HepG2 (cell line): ENCODE measurements around the gene LAMTOR1. TPM values are rescaled to one million over a fixed set of nuclear protein-coding genes. Genes with fewer than 3 reads are reported as not detected.

Experiments
- ATF1 ChIP-seq: IDR thresholded peaks from 2 replicates; pipeline ENCODE4 v1.6.1; 2016; ENCODE audit warnings: mild to moderate bottlenecking, control low read depth
- CCAR2 ChIP-seq: fragments of 200-400 bp; formaldehyde crosslinking; optimal IDR thresholded peaks from 2 replicates; pipeline ENCODE3; 2018; ENCODE audit warnings: low read depth, mild to moderate bottlenecking, low read length, moderate library complexity
- DBP ChIP-seq: sonication (generic); formaldehyde crosslinking; IDR thresholded peaks from 2 replicates; pipeline ENCODE4 v1.4.0; 2020; ENCODE audit warnings: missing genetic modification reagents; ENCODE audit errors: not compliant biosample characterization
- FOSL2 ChIP-seq: sonication (generic); formaldehyde crosslinking; IDR thresholded peaks from 2 replicates; pipeline ENCODE4 v1.4.0; 2020; ENCODE audit warnings: missing genetic modification reagents
- GMEB1 ChIP-seq: sonication (generic); formaldehyde crosslinking; IDR thresholded peaks from 2 replicates; pipeline ENCODE4 v1.5.1; 2020; ENCODE audit warnings: missing genetic modification reagents, mild to moderate bottlenecking, borderline replicate concordance
- THAP11 ChIP-seq: IDR thresholded peaks from 2 replicates; pipeline ENCODE4 v1.6.1; 2016; ENCODE audit warnings: missing biosample characterization, missing genetic modification reagents
- ZFP36L1 ChIP-seq: sonication (generic); formaldehyde crosslinking; IDR thresholded peaks from 2 replicates; pipeline ENCODE4 v1.8.0; 2022; ENCODE audit warnings: mild to moderate bottlenecking, missing genetic modification reagents, moderate library complexity
- ZFYVE20 ChIP-seq: sonication (generic); formaldehyde crosslinking; IDR thresholded peaks from 2 replicates; pipeline ENCODE4 v1.8.0; 2023; ENCODE audit warnings: low read depth, mild to moderate bottlenecking, moderate library complexity, missing genetic modification reagents, borderline replicate concordance
- ZNF260 ChIP-seq: sonication (generic); formaldehyde crosslinking; IDR thresholded peaks from 2 replicates; pipeline ENCODE4 v1.4.0; 2020; ENCODE audit warnings: missing genetic modification reagents, low read depth, mild to moderate bottlenecking, borderline replicate concordance
- ZNF343 ChIP-seq: sonication (generic); formaldehyde crosslinking; IDR thresholded peaks from 2 replicates; pipeline ENCODE4 v1.4.0; 2020; ENCODE audit warnings: mild to moderate bottlenecking, missing genetic modification reagents
- ZNF768 ChIP-seq: sonication (generic); formaldehyde crosslinking; IDR thresholded peaks from 2 replicates; pipeline ENCODE4 v1.4.0; 2020; ENCODE audit warnings: missing genetic modification reagents
- ZNF816 ChIP-seq: sonication (generic); formaldehyde crosslinking; IDR thresholded peaks from 2 replicates; pipeline ENCODE4 v1.8.0; 2022; ENCODE audit warnings: missing genetic modification reagents, mild to moderate bottlenecking, borderline replicate concordance
- polyA plus RNA-seq, 8 experiments: library from polyadenylated mRNA; depleted of rRNA in 3 of 8; stranded (reverse) in 7 of 8; unstranded in 1 of 8; fragments of >200 nt; fragmentation: Illumina TruSeq in 4 of 8; extraction: Trizol in 4 of 8; gene quantifications; 2 replicates each; pipeline versions ENCODE4 v1.2.1 to v1.2.3, GENCODE V29; 2011 to 2016; ENCODE audit warnings: low read depth in 4 of 8, missing spikeins in 1 of 8, mixed read lengths in 1 of 8; ENCODE audit not compliant: insufficient read depth in 1 of 8
- total RNA-seq, 5 experiments: library from RNA; depleted of rRNA; stranded (reverse); fragments of >200 nt; fragmentation: Illumina TruSeq; extraction: Trizol; gene quantifications; 2 replicates each; pipeline ENCODE4 v1.2.3, GENCODE V29; 2016; ENCODE audit warnings: low read depth in 1 of 5
- TF ChIP-seq, protein P1 (sequence below): fragments of 450-650 bp; IDR thresholded peaks from 2 replicates; pipeline ENCODE4 v1.6.1; 2017; ENCODE audit warnings: mild to moderate bottlenecking
- TF ChIP-seq, protein P2 (sequence below), 2 experiments: fragments of 450-650 bp in 1 of 2; sonication (generic) in 1 of 2; formaldehyde crosslinking; IDR thresholded peaks; 2 replicates each; pipeline versions ENCODE4 v1.5.0 to v1.8.0; 2020 to 2022; ENCODE audit warnings: mild to moderate bottlenecking in 1 of 2, missing genetic modification reagents in 1 of 2
- TF ChIP-seq, protein P3 (sequence below), 2 experiments: sonication (generic) in 1 of 2; formaldehyde crosslinking in 1 of 2; IDR thresholded peaks; 2 replicates each; pipeline versions ENCODE4 v1.4.0 to v1.6.1; 2016 to 2020; ENCODE audit warnings: borderline replicate concordance in 1 of 2, low read depth in 1 of 2, mild to moderate bottlenecking in 1 of 2, missing genetic modification reagents in 1 of 2

LAMTOR1 gene
- total and polyA plus RNA-seq, 2 of the 13 experiments (the other 11 are each of a cell fraction or from before 2014, with no cell fraction given): 60.4 to 66.0 TPM

GRCh38 chr11:72102946-72103753 is at the start of gene LAMTOR1 (continued):
- TF ChIP-seq, protein P1, sequence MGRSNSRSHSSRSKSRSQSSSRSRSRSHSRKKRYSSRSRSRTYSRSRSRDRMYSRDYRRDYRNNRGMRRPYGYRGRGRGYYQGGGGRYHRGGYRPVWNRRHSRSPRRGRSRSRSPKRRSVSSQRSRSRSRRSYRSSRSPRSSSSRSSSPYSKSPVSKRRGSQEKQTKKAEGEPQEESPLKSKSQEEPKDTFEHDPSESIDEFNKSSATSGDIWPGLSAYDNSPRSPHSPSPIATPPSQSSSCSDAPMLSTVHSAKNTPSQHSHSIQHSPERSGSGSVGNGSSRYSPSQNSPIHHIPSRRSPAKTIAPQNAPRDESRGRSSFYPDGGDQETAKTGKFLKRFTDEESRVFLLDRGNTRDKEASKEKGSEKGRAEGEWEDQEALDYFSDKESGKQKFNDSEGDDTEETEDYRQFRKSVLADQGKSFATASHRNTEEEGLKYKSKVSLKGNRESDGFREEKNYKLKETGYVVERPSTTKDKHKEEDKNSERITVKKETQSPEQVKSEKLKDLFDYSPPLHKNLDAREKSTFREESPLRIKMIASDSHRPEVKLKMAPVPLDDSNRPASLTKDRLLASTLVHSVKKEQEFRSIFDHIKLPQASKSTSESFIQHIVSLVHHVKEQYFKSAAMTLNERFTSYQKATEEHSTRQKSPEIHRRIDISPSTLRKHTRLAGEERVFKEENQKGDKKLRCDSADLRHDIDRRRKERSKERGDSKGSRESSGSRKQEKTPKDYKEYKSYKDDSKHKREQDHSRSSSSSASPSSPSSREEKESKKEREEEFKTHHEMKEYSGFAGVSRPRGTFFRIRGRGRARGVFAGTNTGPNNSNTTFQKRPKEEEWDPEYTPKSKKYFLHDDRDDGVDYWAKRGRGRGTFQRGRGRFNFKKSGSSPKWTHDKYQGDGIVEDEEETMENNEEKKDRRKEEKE: no peak
- no peak for TF ChIP-seq ATF1 (CRISPR knock-in tag)
- TF ChIP-seq ZNF260 (CRISPR knock-in tag): no peak
- TF ChIP-seq CCAR2: no peak
- TF ChIP-seq GMEB1 (CRISPR knock-in tag): peak; percentile 76; the same call in 1 of the 2 replicates
- TF ChIP-seq, protein P2, sequence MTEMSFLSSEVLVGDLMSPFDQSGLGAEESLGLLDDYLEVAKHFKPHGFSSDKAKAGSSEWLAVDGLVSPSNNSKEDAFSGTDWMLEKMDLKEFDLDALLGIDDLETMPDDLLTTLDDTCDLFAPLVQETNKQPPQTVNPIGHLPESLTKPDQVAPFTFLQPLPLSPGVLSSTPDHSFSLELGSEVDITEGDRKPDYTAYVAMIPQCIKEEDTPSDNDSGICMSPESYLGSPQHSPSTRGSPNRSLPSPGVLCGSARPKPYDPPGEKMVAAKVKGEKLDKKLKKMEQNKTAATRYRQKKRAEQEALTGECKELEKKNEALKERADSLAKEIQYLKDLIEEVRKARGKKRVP (CRISPR knock-in tag; IDR thresholded peaks at IDR 0.05): no peak
- TF ChIP-seq ZNF816 (CRISPR knock-in tag): 0 out of 2 replicates have a peak, but pooled peaks have one; percentile 5
- TF ChIP-seq ZNF768 (CRISPR knock-in tag): no peak; the same call in 1 of the 2 replicates
- peak; percentile 90 for TF ChIP-seq THAP11 (CRISPR knock-in tag)
- TF ChIP-seq DBP (CRISPR knock-in tag): no peak
- TF ChIP-seq ZFYVE20 (CRISPR knock-in tag): no peak
- no peak for TF ChIP-seq ZFP36L1
- TF ChIP-seq FOSL2 (CRISPR knock-in tag): peak; percentile 27; the same call in 1 of the 2 replicates
- TF ChIP-seq, protein P3, sequence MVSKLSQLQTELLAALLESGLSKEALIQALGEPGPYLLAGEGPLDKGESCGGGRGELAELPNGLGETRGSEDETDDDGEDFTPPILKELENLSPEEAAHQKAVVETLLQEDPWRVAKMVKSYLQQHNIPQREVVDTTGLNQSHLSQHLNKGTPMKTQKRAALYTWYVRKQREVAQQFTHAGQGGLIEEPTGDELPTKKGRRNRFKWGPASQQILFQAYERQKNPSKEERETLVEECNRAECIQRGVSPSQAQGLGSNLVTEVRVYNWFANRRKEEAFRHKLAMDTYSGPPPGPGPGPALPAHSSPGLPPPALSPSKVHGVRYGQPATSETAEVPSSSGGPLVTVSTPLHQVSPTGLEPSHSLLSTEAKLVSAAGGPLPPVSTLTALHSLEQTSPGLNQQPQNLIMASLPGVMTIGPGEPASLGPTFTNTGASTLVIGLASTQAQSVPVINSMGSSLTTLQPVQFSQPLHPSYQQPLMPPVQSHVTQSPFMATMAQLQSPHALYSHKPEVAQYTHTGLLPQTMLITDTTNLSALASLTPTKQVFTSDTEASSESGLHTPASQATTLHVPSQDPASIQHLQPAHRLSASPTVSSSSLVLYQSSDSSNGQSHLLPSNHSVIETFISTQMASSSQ (IDR thresholded peaks at IDR 0.05; ENCODE audit: low read depth): no peak
- TF ChIP-seq, protein P3 (CRISPR knock-in tag; IDR thresholded peaks at IDR 0.05; ENCODE audit: borderline replicate concordance): peak; percentile 41; the same call in 1 of the 2 replicates
- no peak for TF ChIP-seq ZNF343 (CRISPR knock-in tag)
